GM12878 (cell line): ENCODE results near the gene XIRP1. TPM values are rescaled to one million over a fixed set of nuclear protein-coding genes. Genes with fewer than 3 reads are reported as not detected.

Source experiments
- BACH1 ChIP-seq: fragments of 450-650 bp; IDR thresholded peaks from 2 replicates; pipeline ENCODE4 v1.6.1; 2017; ENCODE audit warnings: mild to moderate bottlenecking, borderline replicate concordance
- CHD4 ChIP-seq: fragments of 200-600 bp; sonication (generic); IDR thresholded peaks from 2 replicates; pipeline ENCODE4 v1.6.1; 2016; ENCODE audit warnings: mild to moderate bottlenecking
- ETV6 ChIP-seq, 2 experiments: fragments of 450-650 bp in 1 of 2; IDR thresholded peaks in 1 of 2; conservative IDR thresholded peaks in 1 of 2; 2 replicates each; pipeline ENCODE4 v1.6.1; 2014; ENCODE audit warnings: antibody characterized with exemption in 1 of 2, borderline replicate concordance in 1 of 2, low read depth in 1 of 2, mild to moderate bottlenecking in 1 of 2, moderate library complexity in 1 of 2
- KLF5 ChIP-seq: fragments of 450-650 bp; IDR thresholded peaks from 2 replicates; pipeline ENCODE4 v1.6.1; 2014; ENCODE audit warnings: mild to moderate bottlenecking; ENCODE audit not compliant: partially characterized antibody
- MTA3 ChIP-seq: IDR thresholded peaks from 2 replicates; pipeline ENCODE4 v1.6.1; 2012; ENCODE audit warnings: low read length, inconsistent platforms, borderline replicate concordance
- MYC ChIP-seq: IDR thresholded peaks from 2 replicates; pipeline ENCODE4 v1.6.1; 2011; ENCODE audit warnings: mild to moderate bottlenecking, low read length, moderate library complexity, inconsistent platforms; ENCODE audit not compliant: insufficient read depth, insufficient replicate concordance, insufficient read length, severe bottlenecking
- NBN ChIP-seq: fragments of 450-650 bp; IDR thresholded peaks from 2 replicates; pipeline ENCODE4 v1.6.1; 2016
- NR2F1 ChIP-seq: fragments of 450-650 bp; conservative IDR thresholded peaks from 2 replicates; pipeline ENCODE4 v1.6.1; 2017; ENCODE audit warnings: mild to moderate bottlenecking
- PAX5 ChIP-seq: IDR thresholded peaks from 2 replicates; pipeline ENCODE4 v1.6.1; 2011; ENCODE audit warnings: low read depth, low read length, borderline replicate concordance
- POLR2A ChIP-seq: IDR thresholded peaks from 2 replicates; pipeline ENCODE4 v1.6.1; 2011; ENCODE audit warnings: low read depth, mild to moderate bottlenecking, low read length
- SIN3A ChIP-seq: IDR thresholded peaks from 2 replicates; pipeline ENCODE4 v1.6.1; 2012; ENCODE audit warnings: low read depth, low read length, improper control_type of control experiment
- SIX5 ChIP-seq: IDR thresholded peaks from 2 replicates; pipeline ENCODE4 v1.6.1; 2011; ENCODE audit warnings: mild to moderate bottlenecking, low read depth, low read length, moderate library complexity; ENCODE audit not compliant: severe bottlenecking
- SMAD1 ChIP-seq: fragments of 450-650 bp; IDR thresholded peaks from 2 replicates; pipeline ENCODE4 v1.6.1; 2018; ENCODE audit warnings: mild to moderate bottlenecking, low read depth; ENCODE audit not compliant: partially characterized antibody
- SMC3 ChIP-seq: IDR thresholded peaks from 2 replicates; pipeline ENCODE4 v1.6.1; 2011; ENCODE audit warnings: low read length, improper control_type of control experiment, borderline replicate concordance
- SRF ChIP-seq, 2 experiments: IDR thresholded peaks; 2 replicates each; pipeline ENCODE4 v1.6.1; 2011; ENCODE audit warnings: low read depth in 2 of 2, low read length in 2 of 2, mild to moderate bottlenecking in 1 of 2, moderate library complexity in 1 of 2
- TCF3 ChIP-seq: IDR thresholded peaks from 2 replicates; pipeline ENCODE4 v1.6.1; 2012; ENCODE audit warnings: low read depth, mild to moderate bottlenecking, low read length, borderline replicate concordance; ENCODE audit not compliant: insufficient read depth
- USF1 ChIP-seq: IDR thresholded peaks from 2 replicates; pipeline ENCODE4 v1.6.1; 2011; ENCODE audit warnings: borderline replicate concordance, low read depth, mild to moderate bottlenecking, moderate library complexity, mixed read lengths, low read length; ENCODE audit not compliant: insufficient read depth; ENCODE audit errors: extremely low read length
- YY1 ChIP-seq: IDR thresholded peaks from 2 replicates; pipeline ENCODE4 v1.6.1; 2011; ENCODE audit warnings: low read depth, mild to moderate bottlenecking, low read length
- polyA plus RNA-seq, 11 experiments: library from polyadenylated mRNA; depleted of rRNA in 4 of 11; unstranded in 6 of 11; stranded (reverse) in 5 of 11; fragments of >200 nt; fragmentation: Nextera tagmentation in 4 of 11; fragmentation: Illumina TruSeq in 1 of 11; extraction: Ambion mirVana in 4 of 11; extraction: Trizol in 1 of 11; gene quantifications; 1 replicate in 1 of 11; 2 replicates in 10 of 11; pipeline versions ENCODE4 v1.2.1 to v1.2.3, GENCODE V29; 2011 to 2016; ENCODE audit warnings: inconsistent platforms in 2 of 11, missing spikeins in 2 of 11, low read depth in 1 of 11
- total RNA-seq, 4 experiments: library from RNA; depleted of rRNA in 3 of 4; stranded (reverse); fragments of >200 nt in 3 of 4; fragmentation: Illumina TruSeq in 1 of 4; extraction: Trizol in 1 of 4; gene quantifications; 2 replicates each; pipeline versions ENCODE4 v1.2.1 to v1.2.3, GENCODE V29; 2013 to 2021
- TF ChIP-seq, protein P1 (sequence below): fragments of 450-650 bp; IDR thresholded peaks from 2 replicates; pipeline ENCODE4 v1.6.1; 2016; ENCODE audit warnings: mild to moderate bottlenecking
- TF ChIP-seq, protein P2 (sequence below): IDR thresholded peaks from 2 replicates; pipeline ENCODE4 v1.6.1; 2012; ENCODE audit warnings: improper control_type of control experiment, low read depth, low read length; ENCODE audit not compliant: insufficient replicate concordance
- TF ChIP-seq, protein P3 (sequence below): IDR thresholded peaks from 2 replicates; pipeline ENCODE4 v1.6.1; 2012; ENCODE audit warnings: low read depth, low read length, improper control_type of control experiment

Gene XIRP1
- total and polyA plus RNA-seq, 10 of the 15 experiments (the other 5 are each of a cell fraction or from before 2014, with no cell fraction given), result 0.03 to 0.38 (median 0.08) TPM; not detected in 1

GRCh38 chr3:39147711-39148434 lies 44.5 kb downstream of the XIRP1 start (continued):
- TF ChIP-seq NBN (peak; percentile 68; the same call in 1 of the 2 replicates), SMAD1 (no peak), SRF (IDR thresholded peaks at IDR 0.05; ENCODE audit: low read depth in 2 of 2, low read length in 2 of 2) (peak; percentile 92 to 94), YY1 (peak; percentile 32; the same call in 1 of the 2 replicates), TCF3 (peak; percentile 50; the same call in 1 of the 2 replicates), CHD4 (no peak), PAX5 (peak; percentile 55; the same call in 1 of the 2 replicates), SIX5 (no peak), SIN3A (peak; percentile 5; the same call in 1 of the 2 replicates), MTA3 (no peak), BACH1 (peak; percentile 13; the same call in 1 of the 2 replicates), MYC (no peak), SMC3 (peak; percentile 4; the same call in 1 of the 2 replicates), ETV6 (conservative IDR thresholded peaks at IDR 0.05 in 1 of 2, IDR thresholded peaks at IDR 0.05 in 1 of 2; ENCODE audit: borderline replicate concordance in 1 of 2, low read depth in 1 of 2) (peak in 1 of 2 experiments; percentile 79; a peak in 2 of 4 replicates), USF1 (no peak), POLR2A (no peak), KLF5 (no peak), NR2F1 (peak; percentile 86)
- TF ChIP-seq, protein P1, sequence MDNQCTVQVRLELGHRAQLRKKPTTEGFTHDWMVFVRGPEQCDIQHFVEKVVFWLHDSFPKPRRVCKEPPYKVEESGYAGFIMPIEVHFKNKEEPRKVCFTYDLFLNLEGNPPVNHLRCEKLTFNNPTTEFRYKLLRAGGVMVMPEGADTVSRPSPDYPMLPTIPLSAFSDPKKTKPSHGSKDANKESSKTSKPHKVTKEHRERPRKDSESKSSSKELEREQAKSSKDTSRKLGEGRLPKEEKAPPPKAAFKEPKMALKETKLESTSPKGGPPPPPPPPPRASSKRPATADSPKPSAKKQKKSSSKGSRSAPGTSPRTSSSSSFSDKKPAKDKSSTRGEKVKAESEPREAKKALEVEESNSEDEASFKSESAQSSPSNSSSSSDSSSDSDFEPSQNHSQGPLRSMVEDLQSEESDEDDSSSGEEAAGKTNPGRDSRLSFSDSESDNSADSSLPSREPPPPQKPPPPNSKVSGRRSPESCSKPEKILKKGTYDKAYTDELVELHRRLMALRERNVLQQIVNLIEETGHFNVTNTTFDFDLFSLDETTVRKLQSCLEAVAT, result 0 out of 2 replicates have a peak, but pooled peaks have one; percentile 56
- TF ChIP-seq, protein P2, sequence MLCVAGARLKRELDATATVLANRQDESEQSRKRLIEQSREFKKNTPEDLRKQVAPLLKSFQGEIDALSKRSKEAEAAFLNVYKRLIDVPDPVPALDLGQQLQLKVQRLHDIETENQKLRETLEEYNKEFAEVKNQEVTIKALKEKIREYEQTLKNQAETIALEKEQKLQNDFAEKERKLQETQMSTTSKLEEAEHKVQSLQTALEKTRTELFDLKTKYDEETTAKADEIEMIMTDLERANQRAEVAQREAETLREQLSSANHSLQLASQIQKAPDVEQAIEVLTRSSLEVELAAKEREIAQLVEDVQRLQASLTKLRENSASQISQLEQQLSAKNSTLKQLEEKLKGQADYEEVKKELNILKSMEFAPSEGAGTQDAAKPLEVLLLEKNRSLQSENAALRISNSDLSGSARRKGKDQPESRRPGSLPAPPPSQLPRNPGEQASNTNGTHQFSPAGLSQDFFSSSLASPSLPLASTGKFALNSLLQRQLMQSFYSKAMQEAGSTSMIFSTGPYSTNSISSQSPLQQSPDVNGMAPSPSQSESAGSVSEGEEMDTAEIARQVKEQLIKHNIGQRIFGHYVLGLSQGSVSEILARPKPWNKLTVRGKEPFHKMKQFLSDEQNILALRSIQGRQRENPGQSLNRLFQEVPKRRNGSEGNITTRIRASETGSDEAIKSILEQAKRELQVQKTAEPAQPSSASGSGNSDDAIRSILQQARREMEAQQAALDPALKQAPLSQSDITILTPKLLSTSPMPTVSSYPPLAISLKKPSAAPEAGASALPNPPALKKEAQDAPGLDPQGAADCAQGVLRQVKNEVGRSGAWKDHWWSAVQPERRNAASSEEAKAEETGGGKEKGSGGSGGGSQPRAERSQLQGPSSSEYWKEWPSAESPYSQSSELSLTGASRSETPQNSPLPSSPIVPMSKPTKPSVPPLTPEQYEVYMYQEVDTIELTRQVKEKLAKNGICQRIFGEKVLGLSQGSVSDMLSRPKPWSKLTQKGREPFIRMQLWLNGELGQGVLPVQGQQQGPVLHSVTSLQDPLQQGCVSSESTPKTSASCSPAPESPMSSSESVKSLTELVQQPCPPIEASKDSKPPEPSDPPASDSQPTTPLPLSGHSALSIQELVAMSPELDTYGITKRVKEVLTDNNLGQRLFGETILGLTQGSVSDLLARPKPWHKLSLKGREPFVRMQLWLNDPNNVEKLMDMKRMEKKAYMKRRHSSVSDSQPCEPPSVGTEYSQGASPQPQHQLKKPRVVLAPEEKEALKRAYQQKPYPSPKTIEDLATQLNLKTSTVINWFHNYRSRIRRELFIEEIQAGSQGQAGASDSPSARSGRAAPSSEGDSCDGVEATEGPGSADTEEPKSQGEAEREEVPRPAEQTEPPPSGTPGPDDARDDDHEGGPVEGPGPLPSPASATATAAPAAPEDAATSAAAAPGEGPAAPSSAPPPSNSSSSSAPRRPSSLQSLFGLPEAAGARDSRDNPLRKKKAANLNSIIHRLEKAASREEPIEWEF, result peak; percentile 90
- TF ChIP-seq, protein P3, sequence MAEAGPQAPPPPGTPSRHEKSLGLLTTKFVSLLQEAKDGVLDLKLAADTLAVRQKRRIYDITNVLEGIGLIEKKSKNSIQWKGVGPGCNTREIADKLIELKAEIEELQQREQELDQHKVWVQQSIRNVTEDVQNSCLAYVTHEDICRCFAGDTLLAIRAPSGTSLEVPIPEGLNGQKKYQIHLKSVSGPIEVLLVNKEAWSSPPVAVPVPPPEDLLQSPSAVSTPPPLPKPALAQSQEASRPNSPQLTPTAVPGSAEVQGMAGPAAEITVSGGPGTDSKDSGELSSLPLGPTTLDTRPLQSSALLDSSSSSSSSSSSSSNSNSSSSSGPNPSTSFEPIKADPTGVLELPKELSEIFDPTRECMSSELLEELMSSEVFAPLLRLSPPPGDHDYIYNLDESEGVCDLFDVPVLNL, result no peak
